Lung (tissue), 12 donors: ENCODE data around the gene NDC80. TPM values are rescaled to one million over a fixed set of nuclear protein-coding genes. Genes with fewer than 3 reads are reported as not detected.
"Not testable (repeated sequence)": the region's sequence is repeated elsewhere in the genome, so short reads cannot be mapped to it uniquely, and the experiment has no call there.

Experiments used
- ATAC-seq: fragments of 200-7000 bp; cut with Tn5 transposase; one replicate; pipeline ENCODE4 v1.9.1; 2020; ENCODE audit warnings: moderate number of reproducible peaks; ENCODE audit not compliant: insufficient read depth, low FRiP score
- DNase-seq, 3 donors: peaks; one replicate each; pipeline ENCODE4 v3.0.0-alpha.2; 2013 to 2017
- H3K27ac ChIP-seq, 2 donors: one replicate each; pipeline ENCODE4 v1.5.1; 2013; ENCODE audit warnings: mild to moderate bottlenecking in 2 of 2, moderate library complexity in 2 of 2, control low read depth in 1 of 2, inconsistent platforms in 1 of 2, low read depth in 1 of 2, low read length in 1 of 2
- H3K27me3 ChIP-seq, 3 donors: one replicate each; pipeline ENCODE4 v1.5.1; 2013; ENCODE audit warnings: low read length in 2 of 3; ENCODE audit not compliant: control insufficient read depth in 3 of 3, insufficient read depth in 3 of 3
- H3K36me3 ChIP-seq, 4 donors: one replicate each; pipeline ENCODE4 v1.5.1; 2013; ENCODE audit warnings: low read length in 4 of 4, mild to moderate bottlenecking in 1 of 4, moderate library complexity in 1 of 4; ENCODE audit not compliant: control insufficient read depth in 4 of 4, insufficient read depth in 4 of 4
- H3K4me1 ChIP-seq, 5 donors: one replicate each; pipeline ENCODE4 v1.5.1; 2013; ENCODE audit warnings: low read length in 5 of 5, mild to moderate bottlenecking in 2 of 5, moderate library complexity in 1 of 5; ENCODE audit not compliant: control insufficient read depth in 5 of 5, insufficient read depth in 5 of 5
- H3K4me3 ChIP-seq: one replicate; pipeline ENCODE4 v1.5.1; 2013; ENCODE audit warnings: mild to moderate bottlenecking, control low read depth, moderate library complexity
- H3K9ac ChIP-seq, 2 donors: one replicate each; pipeline ENCODE4 v1.5.1; 2013; ENCODE audit warnings: low read length in 2 of 2, control low read depth in 1 of 2; ENCODE audit not compliant: insufficient read depth in 1 of 2
- H3K9me3 ChIP-seq, 4 donors: one replicate each; pipeline ENCODE4 v1.5.1; 2013; ENCODE audit warnings: low read length in 3 of 4, mild to moderate bottlenecking in 1 of 4, moderate library complexity in 1 of 4; ENCODE audit not compliant: control insufficient read depth in 4 of 4, insufficient read depth in 3 of 4
- CTCF ChIP-seq: IDR thresholded peaks from 2 replicates; pipeline ENCODE4 v1.5.1; 2012; ENCODE audit warnings: mild to moderate bottlenecking; ENCODE audit errors: control extremely low read depth, extremely low read depth
- WGBS, 2 donors: extraction: QIAGEN DNeasy Blood & Tissue Kit; methylation state at CpG; one replicate each; pipeline ENCODE4 v1.1.7; 2013; 5-methylcytosine and 5-hydroxymethylcytosine counted together
- polyA plus RNA-seq, 2 donors: library from polyadenylated mRNA; stranded (reverse); fragments of 200-250 nt; gene quantifications; one replicate each; pipeline ENCODE4 v1.2.1, GENCODE V29; 2013
- total RNA-seq, 2 donors: library from RNA; depleted of rRNA in 1 of 2; stranded (reverse); fragments of >200 nt in 1 of 2; gene quantifications; one replicate each; pipeline ENCODE4 v1.2.1, GENCODE V29; 2014 to 2021
- donor health status: control.
- donor health status: control.
- donor health status: Bipolar disorder and iron deficiency.
- donor health status: healthy.
- donor health status: DM: yes; HTN: yes; CAD: no.

NDC80 gene
- total and polyA plus RNA-seq, 4 donors: 0.55 to 3.9 (median 2.3) TPM

DNA sequence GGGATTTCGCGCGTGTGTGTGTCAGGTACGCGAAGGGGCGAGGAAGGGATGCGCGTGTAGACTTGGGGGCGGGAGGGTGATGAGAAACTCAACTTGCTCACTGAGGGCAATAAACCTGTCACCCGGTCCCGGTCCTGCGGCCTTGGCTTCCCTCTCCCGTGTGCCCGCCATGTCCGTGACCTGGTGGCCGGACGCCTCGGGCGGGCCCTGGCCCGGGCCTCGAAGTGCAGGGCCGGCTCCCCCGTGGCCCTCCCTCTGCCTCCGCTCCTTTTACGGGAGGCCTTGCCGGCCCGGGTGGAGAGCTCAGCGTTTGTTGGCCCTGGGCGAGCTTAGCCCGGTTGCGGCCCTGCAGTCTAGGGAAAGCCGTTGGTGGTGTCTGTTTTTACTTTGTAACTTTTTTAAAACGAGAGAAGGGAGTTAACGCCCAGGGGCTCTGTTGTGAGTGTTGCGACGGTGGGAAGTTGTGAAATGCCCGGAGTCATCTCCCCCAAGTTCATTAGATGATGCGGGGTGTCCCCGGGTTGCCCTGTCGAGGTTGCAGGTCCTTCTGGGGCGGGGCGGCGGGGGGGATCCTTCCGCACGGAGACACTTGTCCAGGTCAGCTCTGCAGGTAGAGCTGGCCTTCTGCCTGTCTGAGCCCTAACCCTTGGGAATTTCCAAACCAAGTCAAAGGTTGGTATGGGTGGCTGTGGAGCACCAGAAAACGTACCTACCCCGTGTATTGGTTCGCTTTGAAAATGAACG, 85.1 kb downstream of the NDC80 start:
- Histone ChIP-seq H3K4me3 (peak overlapping the region; percentile 100), H3K27ac (peak overlapping the region; percentile 97 to 100), H3K4me1 (peaks cover 2 to 17% (median 9%) of the 10 kb centered on the region in 5 donors), H3K27me3 (peaks cover 0 to 6% (median 0%) of the 10 kb centered on the region in 3 donors), H3K9ac (peak overlapping the region; percentile 90 to 95), H3K36me3 (peaks cover 0 to 2% (median 0%) of the 10 kb centered on the region in 4 donors), H3K9me3 (no peaks in the 10 kb centered on the region)
- peak; percentile 37 for ATAC-seq
- peak; percentile 51 to 61 (median 53) for DNase-seq
- no peak for TF ChIP-seq CTCF
- WGBS, 2 donors: 0% methylated on average over 49 of the region's 49 CpGs

DNA sequence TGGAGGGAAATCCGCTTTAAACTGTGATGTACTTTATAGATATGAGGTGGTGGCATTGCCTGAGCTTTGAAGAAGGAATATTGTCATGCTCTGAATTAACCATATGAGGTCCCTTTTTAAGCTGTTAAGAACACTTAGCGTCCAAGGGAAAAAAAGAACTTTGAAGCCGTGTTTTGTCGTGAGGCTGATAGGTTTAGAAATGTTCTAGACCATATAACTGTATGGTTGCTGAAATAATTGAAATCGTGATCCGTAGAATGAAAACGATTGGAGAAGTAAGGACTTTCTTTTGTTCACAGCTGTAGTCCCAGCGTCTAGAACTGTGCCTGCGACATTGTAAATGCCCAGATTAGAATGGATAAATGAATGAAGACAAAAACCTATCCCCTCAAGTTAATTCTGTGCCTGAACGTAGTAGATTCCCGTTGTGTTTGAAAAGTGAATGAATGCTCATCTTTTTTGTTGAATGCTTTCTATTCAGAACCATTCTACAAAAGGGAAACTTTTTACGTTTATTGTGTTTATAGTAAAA, 85.7 kb downstream of the NDC80 start:
- Histone ChIP-seq H3K9ac (peak overlapping the region; percentile 90 to 95), H3K27ac (peak overlapping the region; percentile 97 to 100), H3K9me3 (no peaks in the 10 kb centered on the region), H3K27me3 (peaks cover 0 to 6% (median 0%) of the 10 kb centered on the region in 3 donors), H3K36me3 (peaks cover 0 to 2% (median 0%) of the 10 kb centered on the region in 4 donors), H3K4me1 (peaks cover 2 to 17% (median 9%) of the 10 kb centered on the region in 5 donors), H3K4me3 (peak overlapping the region; percentile 100)
- DNase-seq: peak in 2 of 3 donors; percentile 29 to 41
- no peak for TF ChIP-seq CTCF
- WGBS, 2 donors: 2 to 3% methylated on average over 12 of the region's 12 CpGs
- ATAC-seq: no peak

DNA sequence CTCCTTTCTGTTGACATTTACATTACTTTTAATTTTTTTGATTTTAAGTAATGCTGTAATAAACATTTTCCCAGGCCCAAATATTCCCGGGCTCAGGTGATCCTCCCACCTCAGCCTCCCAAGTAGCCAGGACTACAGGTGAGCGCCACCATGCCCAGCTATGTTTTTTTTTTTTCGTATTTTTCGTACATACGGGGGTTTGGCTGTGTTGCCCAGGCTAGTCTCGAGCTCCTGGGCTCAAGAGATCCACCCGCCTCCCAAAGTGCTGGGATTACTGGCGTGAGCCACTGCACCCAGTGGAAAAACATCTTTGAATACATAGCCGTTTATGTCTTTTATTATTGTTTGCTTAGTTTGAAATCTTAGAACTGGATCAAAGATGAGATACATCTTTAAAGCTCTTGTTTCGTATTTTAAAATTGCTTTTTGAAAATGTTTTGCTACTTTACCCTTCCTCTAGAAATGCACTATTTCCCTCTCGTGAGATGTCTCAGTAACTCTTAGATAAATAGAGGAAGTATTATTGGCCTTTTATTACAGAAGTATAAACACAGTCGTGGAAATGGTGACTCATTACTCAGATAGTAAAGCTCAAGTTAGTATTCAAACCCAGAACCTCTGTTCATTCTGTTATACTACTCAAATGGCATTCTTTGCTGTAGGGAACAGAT, 86.6 kb downstream of the NDC80 start:
- H3K27ac ChIP-seq: peak overlapping the region; percentile 35 to 40
- peaks cover 2 to 17% (median 9%) of the 10 kb centered on the region in 5 donors for H3K4me1 ChIP-seq
- 45 to 50% methylated on average over 12 of the region's 12 CpGs for WGBS, 2 donors
- peaks cover 0 to 4% (median 0%) of the 10 kb centered on the region in 3 donors for H3K27me3 ChIP-seq
- H3K4me3 ChIP-seq: no peak overlapping the region
- no peak overlapping the region for H3K9ac ChIP-seq
- H3K36me3 ChIP-seq: peaks cover 0 to 2% (median 0%) of the 10 kb centered on the region in 4 donors
- DNase-seq (peak in 2 of 3 donors; percentile 28 to 29), ATAC-seq (no peak)
- no peak for TF ChIP-seq CTCF
- no peaks in the 10 kb centered on the region for H3K9me3 ChIP-seq

- ATAC-seq, H3K27ac ChIP-seq, DNase-seq, H3K9me3 ChIP-seq, H3K27me3 ChIP-seq, H3K36me3 ChIP-seq, H3K4me3 ChIP-seq, H3K9ac ChIP-seq: not testable (repeated sequence)
- 92 to 99% methylated on average over 3 of the region's 3 CpGs for WGBS, 2 donors
- H3K4me1 ChIP-seq: peaks cover 0 to 13% (median 10%) of the 10 kb centered on the region in 5 donors
Observed at GRCh38 chr18:2660849-2661248, 89.5 kb downstream of the NDC80 start.

- H3K36me3 ChIP-seq, H3K4me3 ChIP-seq, H3K27me3 ChIP-seq, H3K27ac ChIP-seq, H3K9me3 ChIP-seq, DNase-seq, ATAC-seq, H3K9ac ChIP-seq: not testable (repeated sequence)
- 93 to 94% methylated on average over 7 of the region's 7 CpGs for WGBS, 2 donors
- H3K4me1 ChIP-seq: peaks cover 0 to 13% (median 10%) of the 10 kb centered on the region in 5 donors
Observed at GRCh38 chr18:2662288-2662687, 90.9 kb downstream of the NDC80 start.
